B cell (primary cell): ENCODE data around the gene TINAG. TPM values are rescaled to one million over a fixed set of nuclear protein-coding genes. Genes with fewer than 3 reads are reported as not detected.

Source experiments
- ATAC-seq: fragments of 200-7000 bp; cut with Tn5 transposase; one replicate; pipeline ENCODE4 v1.10.0; 2021; ENCODE audit warnings: low read depth, mild to moderate bottlenecking, moderate number of reproducible peaks, moderate library complexity
- CTCF ChIA-PET: fragments of 350-600 bp; sonication (Branson Sonifier 250); formaldehyde crosslinking; loops from one replicate; lab custom pipeline; 2021; ENCODE audit warnings: antibody characterized with exemption, inconsistent platforms; lab: Charles Lee
- POLR2A ChIA-PET: fragments of 350-600 bp; sonication (Branson Sonifier 250); formaldehyde crosslinking; loops from one replicate; lab custom pipeline; 2021; ENCODE audit warnings: antibody characterized with exemption; lab: Charles Lee
- DNase-seq: peaks from one replicate; pipeline ENCODE4 v3.0.0; 2013
- H2AFZ ChIP-seq: 2 replicates; pipeline ENCODE4 v1.6.1; 2012; ENCODE audit warnings: mild to moderate bottlenecking, low read depth, low read length; ENCODE audit not compliant: insufficient read depth, poor library complexity, severe bottlenecking
- H3K27ac ChIP-seq, 2 donors: 1 replicate in 1 of 2; 2 replicates in 1 of 2; pipeline ENCODE4 v1.5.1; 2012 to 2013; ENCODE audit warnings: low read length in 2 of 2, mild to moderate bottlenecking in 2 of 2, moderate library complexity in 1 of 2
- H3K27me3 ChIP-seq, 4 experiments: fragments of 200-600 bp in 1 of 4; sonication (generic) in 1 of 4; replicated peaks in 1 of 4; 1 replicate in 2 of 4; 2 replicates in 2 of 4; pipeline versions ENCODE4 v1.6.1 to v1.7.0; 2013 to 2016; ENCODE audit warnings: low read length in 3 of 4, mild to moderate bottlenecking in 2 of 4, mixed read lengths in 1 of 4, moderate library complexity in 1 of 4; ENCODE audit not compliant: insufficient read depth in 4 of 4, control insufficient read depth in 3 of 4; ENCODE audit errors: control extremely low read depth in 1 of 4
- H3K36me3 ChIP-seq, 2 experiments: replicated peaks in 1 of 2; 1 replicate in 1 of 2; 2 replicates in 1 of 2; pipeline versions ENCODE4 v1.6.1 to v1.7.1; 2013; ENCODE audit warnings: low read length in 1 of 2; ENCODE audit not compliant: insufficient read depth in 2 of 2, control insufficient read depth in 1 of 2; ENCODE audit errors: control extremely low read depth in 1 of 2, extremely low read depth in 1 of 2
- H3K4me1 ChIP-seq, 2 donors: fragments of 200-600 bp in 1 of 2; sonication (generic) in 1 of 2; 1 replicate in 1 of 2; 2 replicates in 1 of 2; pipeline versions ENCODE4 v1.5.1 to v1.6.1; 2013 to 2017; ENCODE audit warnings: low read length in 2 of 2; ENCODE audit not compliant: control insufficient read depth in 2 of 2, insufficient read depth in 2 of 2
- H3K4me2 ChIP-seq: replicated peaks from 2 replicates; pipeline ENCODE3; 2012; ENCODE audit warnings: mild to moderate bottlenecking, low read depth, low read length; ENCODE audit not compliant: poor library complexity, severe bottlenecking
- H3K4me3 ChIP-seq, 5 experiments: fragments of 200-600 bp in 1 of 5; sonication (generic) in 1 of 5; 1 replicate in 3 of 5; 2 replicates in 2 of 5; pipeline versions ENCODE4 v1.5.1 to v1.7.0; 2011 to 2016; ENCODE audit warnings: low read length in 4 of 5, mild to moderate bottlenecking in 4 of 5, low read depth in 2 of 5, control low read depth in 1 of 5, moderate library complexity in 1 of 5; ENCODE audit not compliant: insufficient read depth in 1 of 5; ENCODE audit errors: control extremely low read depth in 1 of 5, extremely low read depth in 1 of 5
- H3K79me2 ChIP-seq: fragments of 200-600 bp; sonication (generic); one replicate; pipeline ENCODE4 v1.6.0; 2016; ENCODE audit warnings: low read length; ENCODE audit not compliant: control insufficient read depth, insufficient read depth
- H3K9ac ChIP-seq: fragments of 200-600 bp; sonication (generic); 2 replicates; pipeline ENCODE4 v1.6.1; 2017; ENCODE audit warnings: mild to moderate bottlenecking, low read length, moderate library complexity
- H3K9me3 ChIP-seq, 3 donors: one replicate each; pipeline versions ENCODE4 v1.6.1 to v1.7.1; 2013; ENCODE audit warnings: low read length in 2 of 3; ENCODE audit not compliant: control insufficient read depth in 2 of 3, insufficient read depth in 1 of 3; ENCODE audit errors: control extremely low read depth in 1 of 3
- H4K20me1 ChIP-seq: 2 replicates; pipeline ENCODE4 v1.6.0; 2012; ENCODE audit warnings: mild to moderate bottlenecking, low read length; ENCODE audit not compliant: insufficient read depth, control insufficient read depth, poor library complexity, severe bottlenecking
- H3K27ac Mint-ChIP-seq: one replicate; pipeline ENCODE4 v1.8.0; 2021; ENCODE audit warnings: mixed read lengths
- H3K27me3 Mint-ChIP-seq: one replicate; pipeline ENCODE4 v1.8.0; 2021; ENCODE audit warnings: mixed read lengths
- H3K4me1 Mint-ChIP-seq: one replicate; pipeline ENCODE4 v1.8.0; 2021; ENCODE audit warnings: mixed read lengths
- H3K4me3 Mint-ChIP-seq: one replicate; pipeline ENCODE4 v1.8.0; 2021; ENCODE audit warnings: mixed read lengths
- H3K9me3 Mint-ChIP-seq: one replicate; pipeline ENCODE4 v1.8.0; 2022; ENCODE audit warnings: mixed read lengths; ENCODE audit not compliant: insufficient read depth
- EZH2 ChIP-seq: IDR thresholded peaks from 2 replicates; pipeline ENCODE4 v1.6.1; 2012; ENCODE audit warnings: borderline replicate concordance, low read depth, mild to moderate bottlenecking, moderate library complexity, low read length; ENCODE audit not compliant: insufficient read depth, poor library complexity, severe bottlenecking
- WGBS: methylation state at CpG from one replicate; pipeline ENCODE4 v1.1.5; 2013; ENCODE audit warnings: missing lambda C conversion rate; ENCODE audit not compliant: insufficient coverage; 5-methylcytosine and 5-hydroxymethylcytosine counted together
- intact Hi-C: fragments of 100-400 bp; cut with micrococcal nuclease; formaldehyde crosslinking; loops from one replicate; pipeline ENCODE4 v1.10.0; 2022
- polyA plus RNA-seq: library from polyadenylated mRNA; depleted of rRNA; stranded (reverse); fragments of >200 nt; gene quantifications from 2 replicates; pipeline ENCODE4 v1.2.3, GENCODE V29; 2012
- total RNA-seq, 2 donors: library from RNA; stranded (reverse); fragments of 120-200 nt in 1 of 2; gene quantifications; 1 replicate in 1 of 2; 2 replicates in 1 of 2; pipeline versions ENCODE4 v1.2.3 to v1.2.4, GENCODE V29; 2013 to 2022
- TF ChIP-seq, protein P1 (sequence below): fragments of 200-600 bp; IDR thresholded peaks from one replicate; pipeline ENCODE4 v1.8.0; 2022; ENCODE audit warnings: antibody characterized with exemption, mild to moderate bottlenecking

TINAG gene
- total and polyA plus RNA-seq, 2 donors (not counting 1 experiment from before 2014, with no cell fraction given), result not detected

DNA sequence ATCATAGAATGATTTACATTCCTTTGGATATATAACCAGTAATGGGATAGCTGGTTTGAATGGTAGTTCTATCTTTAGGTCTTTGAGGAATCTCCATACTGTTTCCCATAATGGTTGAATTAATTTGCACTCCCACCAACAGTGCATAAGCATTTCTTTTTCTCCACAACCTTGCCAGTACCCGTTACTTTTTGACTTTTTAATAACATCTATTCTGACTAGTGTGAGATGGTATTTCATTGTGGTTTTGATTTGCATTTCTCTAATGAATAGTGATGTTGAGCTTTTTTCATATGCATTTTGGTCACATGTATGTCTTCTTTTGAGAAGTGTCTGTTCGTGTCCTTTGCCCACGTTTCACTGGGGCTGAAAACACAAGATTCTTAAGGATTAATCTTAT is 107.3 kb downstream of the TINAG start:
- DNase-seq (no peak), ATAC-seq (no peak)
- Mint-ChIP-seq H3K4me1 (no peaks in the 10 kb centered on the region), H3K4me3 (no peak overlapping the region), H3K27ac (no peak overlapping the region), H3K9me3 (peaks cover 2% of the 10 kb centered on the region), H3K27me3 (no peaks in the 10 kb centered on the region)
- Histone ChIP-seq H3K9ac (no peak overlapping the region), H3K27me3 (no peaks in the 10 kb centered on the region), H3K4me3 (no peak overlapping the region), H3K27ac (no peak overlapping the region), H2AFZ (no peak overlapping the region), H4K20me1 (no peaks in the 10 kb centered on the region), H3K79me2 (no peaks in the 10 kb centered on the region), H3K9me3 (no peaks in the 10 kb centered on the region), H3K36me3 (no peaks in the 10 kb centered on the region), H3K4me1 (no peaks in the 10 kb centered on the region), H3K4me2 (no peak overlapping the region)
- TF ChIP-seq, protein P1, sequence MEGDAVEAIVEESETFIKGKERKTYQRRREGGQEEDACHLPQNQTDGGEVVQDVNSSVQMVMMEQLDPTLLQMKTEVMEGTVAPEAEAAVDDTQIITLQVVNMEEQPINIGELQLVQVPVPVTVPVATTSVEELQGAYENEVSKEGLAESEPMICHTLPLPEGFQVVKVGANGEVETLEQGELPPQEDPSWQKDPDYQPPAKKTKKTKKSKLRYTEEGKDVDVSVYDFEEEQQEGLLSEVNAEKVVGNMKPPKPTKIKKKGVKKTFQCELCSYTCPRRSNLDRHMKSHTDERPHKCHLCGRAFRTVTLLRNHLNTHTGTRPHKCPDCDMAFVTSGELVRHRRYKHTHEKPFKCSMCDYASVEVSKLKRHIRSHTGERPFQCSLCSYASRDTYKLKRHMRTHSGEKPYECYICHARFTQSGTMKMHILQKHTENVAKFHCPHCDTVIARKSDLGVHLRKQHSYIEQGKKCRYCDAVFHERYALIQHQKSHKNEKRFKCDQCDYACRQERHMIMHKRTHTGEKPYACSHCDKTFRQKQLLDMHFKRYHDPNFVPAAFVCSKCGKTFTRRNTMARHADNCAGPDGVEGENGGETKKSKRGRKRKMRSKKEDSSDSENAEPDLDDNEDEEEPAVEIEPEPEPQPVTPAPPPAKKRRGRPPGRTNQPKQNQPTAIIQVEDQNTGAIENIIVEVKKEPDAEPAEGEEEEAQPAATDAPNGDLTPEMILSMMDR, result no peak
- TF ChIP-seq EZH2, result no peak
- WGBS, result no CpG with 5 or more reads among the region's 3 CpGs
- CTCF ChIA-PET, result no interaction called here
- intact Hi-C loops, result no loop called here
- POLR2A ChIA-PET, result no interaction called here

DNA sequence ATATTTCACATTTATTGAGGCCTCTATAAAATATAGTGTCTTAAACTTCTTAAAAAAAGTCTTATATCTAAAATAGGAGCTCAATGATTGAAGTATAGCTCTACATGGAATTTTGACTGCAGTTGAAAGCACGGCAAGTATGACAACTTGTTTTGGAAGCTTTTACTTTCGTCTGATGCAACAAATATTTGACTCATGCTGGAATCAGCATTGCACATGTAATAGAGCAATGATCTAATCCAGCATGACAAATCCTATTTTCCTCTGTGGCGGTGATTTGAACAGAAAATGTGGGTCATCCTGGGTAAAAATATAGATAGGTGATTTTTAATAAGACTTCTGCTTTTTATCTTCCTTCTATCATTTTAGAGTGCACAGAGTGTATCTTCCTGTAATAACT is 111.6 kb downstream of the TINAG start:
- no peak overlapping the region for H3K4me3 Mint-ChIP-seq
- ChIA-PET CTCF (no interaction called here), POLR2A (no interaction called here)
- peaks cover 5% of the 10 kb centered on the region for H3K9me3 Mint-ChIP-seq
- H3K27ac Mint-ChIP-seq, result no peak overlapping the region
- Histone ChIP-seq H3K4me1 (no peaks in the 10 kb centered on the region), H3K9me3 (no peaks in the 10 kb centered on the region), H3K4me2 (no peak overlapping the region), H3K36me3 (no peaks in the 10 kb centered on the region), H3K9ac (no peak overlapping the region), H3K27ac (no peak overlapping the region), H4K20me1 (no peaks in the 10 kb centered on the region), H2AFZ (no peak overlapping the region), H3K4me3 (no peak overlapping the region), H3K27me3 (no peaks in the 10 kb centered on the region), H3K79me2 (no peaks in the 10 kb centered on the region)
- intact Hi-C loops, result no loop called here
- no peaks in the 10 kb centered on the region for H3K4me1 Mint-ChIP-seq
- no peak for DNase-seq
- no peak for ATAC-seq
- 100% methylated on average over 1 of the region's 3 CpGs for WGBS
- no peaks in the 10 kb centered on the region for H3K27me3 Mint-ChIP-seq
- TF ChIP-seq, protein P1, result no peak
- TF ChIP-seq EZH2, result no peak
